Transverse colon (tissue), 4 donors: ENCODE results near the gene ESRRA. TPM values are rescaled to one million over a fixed set of nuclear protein-coding genes. Genes with fewer than 3 reads are reported as not detected.

Source experiments
- DNase-seq: peaks from one replicate; pipeline ENCODE4 v3.0.0-alpha.2; 2019
- H3K27ac ChIP-seq, 4 donors: fragments of 200-600 bp; sonication (generic); 2 replicates each; pipeline ENCODE4 v1.5.1; 2016 to 2018; ENCODE audit warnings: inconsistent platforms in 4 of 4
- H3K27me3 ChIP-seq: fragments of 200-600 bp; sonication (generic); 2 replicates; pipeline ENCODE4 v1.5.1; 2017; ENCODE audit warnings: inconsistent platforms
- H3K36me3 ChIP-seq, 4 donors: fragments of 200-600 bp; sonication (generic); 2 replicates each; pipeline ENCODE4 v1.5.1; 2017 to 2019; ENCODE audit warnings: inconsistent platforms in 4 of 4
- H3K4me1 ChIP-seq, 4 donors: fragments of 200-600 bp; sonication (generic); 2 replicates each; pipeline ENCODE4 v1.5.1; 2017 to 2020; ENCODE audit warnings: inconsistent platforms in 4 of 4
- H3K4me3 ChIP-seq, 4 donors: fragments of 200-600 bp; sonication (generic); 1 replicate in 1 of 4; 2 replicates in 3 of 4; pipeline versions ENCODE4 v1.5.1 to v1.6.1; 2017 to 2019; ENCODE audit warnings: inconsistent platforms in 4 of 4
- H3K9me3 ChIP-seq, 2 donors: fragments of 200-600 bp; sonication (generic); 2 replicates each; pipeline ENCODE4 v1.5.1; 2017 to 2019; ENCODE audit warnings: inconsistent platforms in 2 of 2
- EP300 ChIP-seq: sonication (generic); formaldehyde crosslinking; IDR thresholded peaks from one replicate; pipeline ENCODE4 v1.6.1; 2017; ENCODE audit warnings: antibody characterized with exemption, low read depth
- POLR2A ChIP-seq: fragments of 450-650 bp; IDR thresholded peaks from one replicate; pipeline ENCODE4 v1.6.1; 2016; ENCODE audit warnings: antibody characterized with exemption, mild to moderate bottlenecking, moderate library complexity
- POLR2AphosphoS5 ChIP-seq, 3 donors: sonication (generic); formaldehyde crosslinking; IDR thresholded peaks; one replicate each; pipeline ENCODE4 v1.6.1; 2016; ENCODE audit warnings: antibody characterized with exemption in 3 of 3
- WGBS, 2 donors: methylation state at CpG; one replicate each; pipeline ENCODE4 v1.1.5; 2018; ENCODE audit warnings: low coverage in 1 of 2; 5-methylcytosine and 5-hydroxymethylcytosine counted together
- in situ Hi-C, 4 donors: fragments of 200-750 bp; cut with MboI; loops; one replicate each; pipeline versions ENCODE4 v1.15.0 to v1.15.1; 2017; ENCODE audit warnings: low sequenced_read_pairs in 3 of 4, low pct_ligation_motif_present in 1 of 4, low pct_unique_long_range_greater_than_20kb in 1 of 4
- intact Hi-C: fragments of 100-400 bp; cut with DNase I; formaldehyde crosslinking; loops from one replicate; pipeline ENCODE4 v1.15.1; 2023; ENCODE audit warnings: low total_unique reads
- total RNA-seq, 4 donors: library from RNA; depleted of rRNA; stranded (reverse); fragments of >200 nt; gene quantifications; one replicate each; pipeline ENCODE4 v1.1.0, GENCODE V29; 2016
- TF ChIP-seq, protein P1 (sequence below), 5 experiments: fragments of 200-600 bp in 3 of 5; fragments of 450-650 bp in 2 of 5; sonication (generic) in 3 of 5; IDR thresholded peaks; 1 replicate in 2 of 5; 2 replicates in 3 of 5; pipeline ENCODE4 v1.5.1; 2016 to 2017; ENCODE audit warnings: antibody characterized with exemption in 5 of 5, inconsistent platforms in 3 of 5, mild to moderate bottlenecking in 2 of 5, moderate library complexity in 1 of 5

The ESRRA gene
- total RNA-seq, 4 donors from 2014 or later, result 142 to 272 (median 221) TPM

DNA sequence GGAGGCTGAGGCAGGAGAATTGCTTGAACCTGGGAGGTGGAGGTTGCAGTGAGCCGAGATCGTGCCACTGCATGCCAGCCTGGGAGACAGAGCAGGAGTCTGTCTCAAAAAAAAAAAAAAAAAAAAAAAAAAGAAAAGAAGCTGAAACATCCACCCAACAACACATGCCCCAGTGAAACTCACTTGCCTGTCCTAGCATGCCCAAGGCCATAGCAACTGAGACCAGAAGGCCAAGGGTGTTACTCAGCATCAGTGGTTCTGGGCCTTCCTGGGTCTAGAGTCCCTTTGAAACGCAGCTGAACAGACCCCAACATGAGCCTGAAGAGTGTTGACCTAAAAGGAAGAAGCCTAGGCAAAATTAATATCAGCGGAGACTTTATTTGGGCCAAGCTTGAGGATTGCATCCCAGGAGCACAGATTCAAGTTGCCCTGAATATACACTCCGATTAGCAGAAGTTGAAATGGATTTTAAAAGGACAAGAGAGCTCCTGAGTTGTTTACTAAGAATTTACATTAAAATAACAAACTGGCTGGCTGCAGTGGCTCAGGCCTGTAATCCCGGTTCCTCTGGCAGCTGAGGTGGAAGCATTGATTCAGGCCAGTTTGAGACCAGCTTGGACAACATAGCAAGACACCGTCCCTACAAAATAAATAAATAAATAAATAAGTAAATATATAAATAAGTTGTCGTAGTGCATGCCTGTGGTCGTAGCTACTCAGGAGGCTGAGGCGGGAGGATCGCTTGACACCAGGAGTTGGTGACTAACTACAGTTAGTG is 19.6 kb downstream of the ESRRA start:
- Histone ChIP-seq H3K9me3 (no peaks in the 10 kb centered on the region), H3K4me3 (no peak overlapping the region), H3K27me3 (no peaks in the 10 kb centered on the region), H3K4me1 (peaks cover 0 to 41% (median 35%) of the 10 kb centered on the region in 4 donors), H3K36me3 (no peaks in the 10 kb centered on the region), H3K27ac (no peak overlapping the region)
- DNase-seq, result no peak
- in situ Hi-C loops (no loop called here), intact Hi-C loops (no loop called here)
- TF ChIP-seq, protein P1, sequence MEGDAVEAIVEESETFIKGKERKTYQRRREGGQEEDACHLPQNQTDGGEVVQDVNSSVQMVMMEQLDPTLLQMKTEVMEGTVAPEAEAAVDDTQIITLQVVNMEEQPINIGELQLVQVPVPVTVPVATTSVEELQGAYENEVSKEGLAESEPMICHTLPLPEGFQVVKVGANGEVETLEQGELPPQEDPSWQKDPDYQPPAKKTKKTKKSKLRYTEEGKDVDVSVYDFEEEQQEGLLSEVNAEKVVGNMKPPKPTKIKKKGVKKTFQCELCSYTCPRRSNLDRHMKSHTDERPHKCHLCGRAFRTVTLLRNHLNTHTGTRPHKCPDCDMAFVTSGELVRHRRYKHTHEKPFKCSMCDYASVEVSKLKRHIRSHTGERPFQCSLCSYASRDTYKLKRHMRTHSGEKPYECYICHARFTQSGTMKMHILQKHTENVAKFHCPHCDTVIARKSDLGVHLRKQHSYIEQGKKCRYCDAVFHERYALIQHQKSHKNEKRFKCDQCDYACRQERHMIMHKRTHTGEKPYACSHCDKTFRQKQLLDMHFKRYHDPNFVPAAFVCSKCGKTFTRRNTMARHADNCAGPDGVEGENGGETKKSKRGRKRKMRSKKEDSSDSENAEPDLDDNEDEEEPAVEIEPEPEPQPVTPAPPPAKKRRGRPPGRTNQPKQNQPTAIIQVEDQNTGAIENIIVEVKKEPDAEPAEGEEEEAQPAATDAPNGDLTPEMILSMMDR (IDR thresholded peaks at IDR 0.05), result no peak
- TF ChIP-seq POLR2A, result no peak
- no peak for TF ChIP-seq POLR2AphosphoS5 (IDR thresholded peaks at IDR 0.05)
- no peak for TF ChIP-seq EP300
- 77 to 78% methylated on average over 9 to 11 of the region's 11 CpGs for WGBS, 2 donors

DNA sequence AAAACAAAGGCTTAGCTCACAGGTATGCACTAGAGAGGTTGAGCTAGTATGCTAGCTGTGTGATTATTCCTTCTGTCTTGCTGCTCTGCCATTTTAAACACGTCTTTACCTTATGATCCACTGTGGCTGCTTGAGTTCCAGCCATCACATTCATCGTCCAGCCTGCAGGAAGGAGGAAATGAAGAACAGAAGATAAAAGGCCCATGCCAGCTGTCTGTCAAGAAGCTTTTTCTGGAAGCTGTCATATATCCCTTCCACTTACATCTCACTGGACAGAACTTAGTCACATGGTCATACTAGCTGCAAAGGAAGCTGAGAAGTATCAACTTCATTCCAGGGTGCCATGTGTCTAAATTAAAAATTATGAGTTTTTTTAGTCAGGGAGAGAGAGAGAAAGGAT is 22.1 kb downstream of the ESRRA start:
- intact Hi-C loops, result no loop called here
- 78 to 83% methylated on average over 1 to 2 of the region's 2 CpGs for WGBS, 2 donors

DNA sequence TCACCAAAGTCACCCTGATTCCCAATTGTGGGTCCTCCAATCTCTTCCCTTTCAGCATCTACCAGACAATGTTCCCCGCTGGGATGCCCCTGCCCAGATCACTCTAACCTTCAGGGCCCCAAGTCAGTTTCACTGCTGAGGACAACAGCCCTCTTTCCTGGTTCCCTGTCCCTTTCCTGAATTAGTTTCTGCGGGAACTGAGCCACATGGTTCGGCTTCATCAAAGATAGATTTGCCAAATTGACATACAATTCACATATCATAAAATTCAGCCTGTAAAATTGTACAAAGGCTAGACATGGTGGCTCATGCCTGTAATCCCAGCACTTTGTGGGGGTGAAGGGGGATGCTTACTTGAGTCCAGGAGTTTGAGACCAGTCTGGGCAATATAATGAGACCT is 22.7 kb downstream of the ESRRA start:
- Histone ChIP-seq H3K4me3 (no peak overlapping the region), H3K27ac (peak overlapping the region; percentile 65 to 83 (median 81)), H3K27me3 (no peaks in the 10 kb centered on the region), H3K36me3 (no peaks in the 10 kb centered on the region), H3K4me1 (peaks cover 10 to 44% (median 38%) of the 10 kb centered on the region in 4 donors), H3K9me3 (no peaks in the 10 kb centered on the region)
- in situ Hi-C loops (no loop called here), intact Hi-C loops (no loop called here)
- WGBS, 2 donors, result 33 to 57% methylated on average over 3 of the region's 3 CpGs
- TF ChIP-seq, protein P1 (IDR thresholded peaks at IDR 0.05), result no peak
- TF ChIP-seq POLR2AphosphoS5 (IDR thresholded peaks at IDR 0.05) (peak in 1 of 3 donors; percentile 38), POLR2A (no peak), EP300 (no peak)
- peak; percentile 66 for DNase-seq

More for the DNA sequence above, 22.1 kb downstream of the ESRRA start:
- peak overlapping the region; percentile 57 to 83 (median 74) for H3K27ac ChIP-seq
- H3K4me1 ChIP-seq, result peaks cover 10 to 43% (median 38%) of the 10 kb centered on the region in 4 donors
- no peak overlapping the region for H3K4me3 ChIP-seq
- H3K36me3 ChIP-seq, result no peaks in the 10 kb centered on the region
- TF ChIP-seq, protein P1 (IDR thresholded peaks at IDR 0.05), result no peak
- TF ChIP-seq POLR2AphosphoS5 (IDR thresholded peaks at IDR 0.05) (no peak), EP300 (no peak), POLR2A (no peak)
- H3K27me3 ChIP-seq, result no peaks in the 10 kb centered on the region
- no peaks in the 10 kb centered on the region for H3K9me3 ChIP-seq
- in situ Hi-C loops, result no loop called here
- no peak for DNase-seq

DNA sequence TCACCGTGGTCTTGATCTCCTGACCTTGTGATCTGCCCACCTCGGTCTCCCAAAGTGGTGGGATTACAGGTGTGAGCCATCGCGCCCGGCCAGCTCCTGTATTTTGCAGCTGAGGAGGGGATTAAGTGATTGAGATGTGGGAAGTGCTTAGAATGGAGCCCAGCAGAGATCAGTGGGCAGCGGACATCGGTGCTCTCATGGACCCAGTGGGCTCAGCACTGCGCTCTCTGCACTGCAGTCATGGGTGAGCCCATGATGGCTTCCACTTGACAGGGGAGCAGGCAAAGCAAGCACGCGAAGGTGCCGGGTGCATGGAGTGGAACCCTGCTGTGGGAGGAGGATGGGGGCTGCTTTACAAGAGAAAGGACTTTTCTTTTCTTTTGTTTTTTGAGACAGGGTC is 25.6 kb downstream of the ESRRA start:
- in situ Hi-C loops (no loop called here), intact Hi-C loops (no loop called here)
- peaks cover 10 to 56% (median 42%) of the 10 kb centered on the region in 4 donors for H3K4me1 ChIP-seq
- H3K4me3 ChIP-seq, result no peak overlapping the region
- H3K27ac ChIP-seq, result peak overlapping the region; percentile 54 to 83 (median 58)
- TF ChIP-seq, protein P1 (IDR thresholded peaks at IDR 0.05), result no peak
- TF ChIP-seq EP300 (no peak), POLR2A (no peak), POLR2AphosphoS5 (IDR thresholded peaks at IDR 0.05) (no peak)
- no peaks in the 10 kb centered on the region for H3K36me3 ChIP-seq
- no peaks in the 10 kb centered on the region for H3K9me3 ChIP-seq
- H3K27me3 ChIP-seq, result no peaks in the 10 kb centered on the region
- 84 to 92% methylated on average over 7 to 11 of the region's 11 CpGs for WGBS, 2 donors
- DNase-seq, result no peak
